ENCODE measurements around the gene BCAR3.
"Not testable (repeated sequence)": the region's sequence is repeated elsewhere in the genome, so short reads cannot be mapped to it uniquely, and the experiment has no call there.

The BCAR3 gene

GRCh38 chr1:93670141-93670540, 11.5 kb downstream of the BCAR3 start:
- DNase-seq (ENCODE audit: low read depth in 2 of 2, low spot score in 1 of 2), result no peak

GRCh38 chr1:93669369-93669768, 12.3 kb downstream of the BCAR3 start:
- no peak for DNase-seq (ENCODE audit: low read depth in 2 of 2, low spot score in 1 of 2)

GRCh38 chr1:93668951-93669350, 12.7 kb downstream of the BCAR3 start:
- no peak for DNase-seq (ENCODE audit: low read depth in 2 of 2, low spot score in 1 of 2)

GRCh38 chr1:93668121-93668520, 13.5 kb downstream of the BCAR3 start:
- DNase-seq (ENCODE audit: low read depth in 2 of 2, low spot score in 1 of 2), result no peak

GRCh38 chr1:93667642-93668041, 14.0 kb downstream of the BCAR3 start:
- no peak for DNase-seq (ENCODE audit: low read depth in 2 of 2, low spot score in 1 of 2)

- DNase-seq (ENCODE audit: low read depth in 2 of 2, low spot score in 1 of 2), result no peak
These were observed 14.8 kb downstream of the BCAR3 start for GRCh38 chr1:93666613-93667384.

- DNase-seq (ENCODE audit: low read depth in 2 of 2, low spot score in 1 of 2), result no peak
These were observed 16.6 kb downstream of the BCAR3 start for GRCh38 chr1:93665015-93665414.

- DNase-seq (ENCODE audit: low read depth in 2 of 2, low spot score in 1 of 2), result no peak
These were observed 18.4 kb downstream of the BCAR3 start for GRCh38 chr1:93663208-93663614.

- no peak for DNase-seq (ENCODE audit: low read depth in 2 of 2, low spot score in 1 of 2)
These were observed 19.0 kb downstream of the BCAR3 start for GRCh38 chr1:93662481-93663207.

- DNase-seq (ENCODE audit: low read depth in 2 of 2, low spot score in 1 of 2), result no peak
These were observed 19.7 kb downstream of the BCAR3 start for GRCh38 chr1:93661829-93662474.

- not testable (repeated sequence) for DNase-seq (ENCODE audit: low read depth in 2 of 2, low spot score in 1 of 2)
These were observed 20.3 kb downstream of the BCAR3 start for GRCh38 chr1:93661341-93661740.

- DNase-seq (ENCODE audit: low read depth in 2 of 2, low spot score in 1 of 2), result no peak
These were observed 21.7 kb downstream of the BCAR3 start for GRCh38 chr1:93659822-93660503.

- DNase-seq (ENCODE audit: low read depth in 2 of 2, low spot score in 1 of 2), result no peak
These were observed 23.4 kb downstream of the BCAR3 start for GRCh38 chr1:93658188-93658587.

- no peak for DNase-seq (ENCODE audit: low read depth in 2 of 2, low spot score in 1 of 2)
These were observed 25.1 kb downstream of the BCAR3 start for GRCh38 chr1:93656491-93656890.

- no peak for DNase-seq (ENCODE audit: low read depth in 2 of 2, low spot score in 1 of 2)
These were observed 28.0 kb downstream of the BCAR3 start for GRCh38 chr1:93653656-93654055.

GRCh38 chr1:93652323-93652949, 29.2 kb downstream of the BCAR3 start:
- no peak for DNase-seq (ENCODE audit: low read depth in 2 of 2, low spot score in 1 of 2)

- DNase-seq (ENCODE audit: low read depth in 2 of 2, low spot score in 1 of 2), result no peak
These were observed 29.9 kb downstream of the BCAR3 start for GRCh38 chr1:93651695-93652094.

GRCh38 chr1:93650159-93650558, 31.5 kb downstream of the BCAR3 start:
- not testable (repeated sequence) for DNase-seq (ENCODE audit: low read depth in 2 of 2, low spot score in 1 of 2)

- DNase-seq (ENCODE audit: low read depth in 2 of 2, low spot score in 1 of 2), result no peak
These were observed 32.4 kb downstream of the BCAR3 start for GRCh38 chr1:93649231-93649630.

- DNase-seq (ENCODE audit: low read depth in 2 of 2, low spot score in 1 of 2), result no peak
These were observed 33.0 kb downstream of the BCAR3 start for GRCh38 chr1:93648656-93649055.

GRCh38 chr1:93641527-93641926, 40.1 kb downstream of the BCAR3 start:
- no peak for DNase-seq (ENCODE audit: low read depth in 2 of 2, low spot score in 1 of 2)
